Measurements from ENCODE around the gene NCAM2. TPM values are rescaled to one million over a fixed set of nuclear protein-coding genes. Genes with fewer than 3 reads are reported as not detected.

Gene NCAM2
- total and polyA plus RNA-seq, 5 donors from 2014 or later: not detected

DNA sequence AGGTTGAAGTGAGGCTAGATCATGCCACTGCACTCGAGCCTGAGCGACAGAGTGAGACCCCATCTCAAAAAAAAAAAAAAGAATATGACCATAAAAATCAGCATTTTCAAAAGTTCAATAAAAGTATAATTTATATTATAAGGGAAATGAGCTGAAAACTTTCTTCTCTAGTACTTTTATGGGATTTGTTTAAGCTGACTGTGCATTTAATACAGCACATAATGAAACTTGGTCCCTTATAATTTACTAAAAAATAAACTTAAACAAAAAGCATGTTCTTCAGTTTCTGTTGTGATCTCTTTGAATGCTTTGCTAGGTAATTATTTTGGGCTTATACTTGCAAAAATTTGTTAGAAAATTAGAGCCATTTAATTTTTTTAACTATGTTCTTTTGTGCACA lies 77.8 kb downstream of the NCAM2 start:
- Mint-ChIP-seq H3K4me3 (no peak overlapping the region), H3K36me3 (no peaks in the 10 kb centered on the region), H3K27me3 (no peaks in the 10 kb centered on the region), H3K4me1 (no peaks in the 10 kb centered on the region), H3K27ac (no peak overlapping the region), H3K9me3 (peaks cover 5 to 11% (median 7%) of the 10 kb centered on the region in 7 donors)
- Histone ChIP-seq H3K27ac (ENCODE audit: insufficient read depth, low read length, poor library complexity, severe bottlenecking) (no peak overlapping the region), H3K36me3 (ENCODE audit: control insufficient read depth, insufficient read depth, low read length) (no peaks in the 10 kb centered on the region), H3K27me3 (ENCODE audit: control insufficient read depth, insufficient read depth, low read length) (no peaks in the 10 kb centered on the region), H3K9me3 (ENCODE audit: control insufficient read depth in 2 of 2, low read length in 2 of 2) (peaks cover 0 to 6% of the 10 kb centered on the region in 2 experiments), H3K4me1 (ENCODE audit: control insufficient read depth, insufficient read depth, low read length, poor library complexity, severe bottlenecking) (no peaks in the 10 kb centered on the region), H3K4me3 (ENCODE audit: low read depth, low read length) (no peak overlapping the region)
- DNase-seq: no peak
- no peak for ATAC-seq (ENCODE audit: low read depth in 2 of 2)

DNA sequence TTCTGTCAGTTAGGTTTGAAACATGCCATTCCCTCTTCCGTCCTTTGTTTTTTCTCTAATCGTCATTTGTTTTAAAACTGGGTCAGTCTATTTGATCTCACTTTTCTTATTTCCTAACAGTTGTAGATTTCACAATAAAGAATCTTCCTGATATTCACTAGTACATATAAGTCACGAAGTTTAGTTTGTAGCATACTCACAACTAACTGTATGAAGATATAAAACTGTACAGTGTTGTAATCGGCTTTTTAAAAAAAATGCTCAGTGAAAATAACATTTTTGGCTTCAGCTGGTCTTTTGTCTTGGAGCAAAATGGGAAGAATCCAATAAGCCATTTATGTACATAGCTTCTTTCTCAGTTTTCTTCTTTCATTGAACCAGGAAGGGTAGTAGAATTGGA lies 78.3 kb downstream of the NCAM2 start:
- peaks cover 3 to 11% (median 7%) of the 10 kb centered on the region in 7 donors for H3K9me3 Mint-ChIP-seq
- peaks cover 0 to 6% of the 10 kb centered on the region in 2 experiments for H3K9me3 ChIP-seq (ENCODE audit: control insufficient read depth in 2 of 2, low read length in 2 of 2)
- H3K4me3 Mint-ChIP-seq: no peak overlapping the region
- H3K4me1 Mint-ChIP-seq: no peaks in the 10 kb centered on the region
- no peaks in the 10 kb centered on the region for H3K27me3 Mint-ChIP-seq
- no peaks in the 10 kb centered on the region for H3K27me3 ChIP-seq (ENCODE audit: control insufficient read depth, insufficient read depth, low read length)
- H3K36me3 ChIP-seq (ENCODE audit: control insufficient read depth, insufficient read depth, low read length): no peaks in the 10 kb centered on the region
- no peaks in the 10 kb centered on the region for H3K4me1 ChIP-seq (ENCODE audit: control insufficient read depth, insufficient read depth, low read length, poor library complexity, severe bottlenecking)
- DNase-seq (no peak), ATAC-seq (ENCODE audit: low read depth in 2 of 2) (no peak)
- H3K4me3 ChIP-seq (ENCODE audit: low read depth, low read length): no peak overlapping the region
- H3K27ac Mint-ChIP-seq: no peak overlapping the region
- no peaks in the 10 kb centered on the region for H3K36me3 Mint-ChIP-seq
- H3K27ac ChIP-seq (ENCODE audit: insufficient read depth, low read length, poor library complexity, severe bottlenecking): no peak overlapping the region

DNA sequence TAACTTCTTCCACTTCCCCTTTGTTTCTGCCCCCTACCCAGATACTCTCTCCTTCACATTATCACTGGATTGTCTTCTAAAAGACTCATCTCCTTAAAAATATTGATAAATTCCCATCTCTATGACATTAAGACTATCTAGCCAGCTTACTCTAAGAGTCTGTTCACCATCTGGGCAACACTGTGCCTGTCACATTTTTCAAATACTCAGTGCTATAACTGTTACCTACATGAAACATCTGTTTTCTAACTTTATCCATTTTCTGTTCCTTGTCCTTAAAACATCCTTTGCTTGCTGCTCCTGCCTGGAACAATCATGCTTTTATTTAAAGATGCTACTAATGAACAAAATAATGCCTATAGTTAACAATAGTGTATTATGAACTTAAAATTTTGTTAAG lies 81.4 kb downstream of the NCAM2 start:
- Histone ChIP-seq H3K27ac (ENCODE audit: insufficient read depth, low read length, poor library complexity, severe bottlenecking) (no peak overlapping the region), H3K9me3 (ENCODE audit: control insufficient read depth in 2 of 2, low read length in 2 of 2) (no peaks in the 10 kb centered on the region), H3K4me3 (ENCODE audit: low read depth, low read length) (no peak overlapping the region), H3K27me3 (ENCODE audit: control insufficient read depth, insufficient read depth, low read length) (no peaks in the 10 kb centered on the region), H3K36me3 (ENCODE audit: control insufficient read depth, insufficient read depth, low read length) (no peaks in the 10 kb centered on the region), H3K4me1 (ENCODE audit: control insufficient read depth, insufficient read depth, low read length, poor library complexity, severe bottlenecking) (no peaks in the 10 kb centered on the region)
- no peak overlapping the region for H3K27ac Mint-ChIP-seq
- no peaks in the 10 kb centered on the region for H3K36me3 Mint-ChIP-seq
- no peaks in the 10 kb centered on the region for H3K4me1 Mint-ChIP-seq
- H3K27me3 Mint-ChIP-seq: no peaks in the 10 kb centered on the region
- no peak overlapping the region for H3K4me3 Mint-ChIP-seq
- no peak for ATAC-seq (ENCODE audit: low read depth in 2 of 2)
- no peak for DNase-seq
- peaks cover 6 to 16% (median 11%) of the 10 kb centered on the region in 7 donors for H3K9me3 Mint-ChIP-seq

DNA sequence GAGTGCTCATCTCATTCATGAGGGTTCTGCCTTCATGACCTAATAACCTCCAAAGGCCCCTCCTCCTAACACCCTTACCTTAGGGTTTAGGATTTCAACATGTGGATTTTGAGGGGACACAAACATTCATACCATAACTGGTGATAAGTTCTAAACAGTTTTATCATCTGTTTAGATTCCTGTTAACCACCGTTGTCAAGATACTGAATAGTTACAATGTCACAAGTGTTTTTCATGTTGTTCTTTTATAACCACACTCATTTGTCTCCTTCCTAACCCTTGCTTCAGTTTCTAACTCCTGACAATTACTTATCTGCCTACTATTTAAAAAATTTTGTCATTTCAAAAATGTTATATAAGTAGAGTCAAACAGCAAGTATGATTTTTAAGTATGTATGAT lies 86.0 kb downstream of the NCAM2 start:
- no peak for ATAC-seq (ENCODE audit: low read depth in 2 of 2)

DNA sequence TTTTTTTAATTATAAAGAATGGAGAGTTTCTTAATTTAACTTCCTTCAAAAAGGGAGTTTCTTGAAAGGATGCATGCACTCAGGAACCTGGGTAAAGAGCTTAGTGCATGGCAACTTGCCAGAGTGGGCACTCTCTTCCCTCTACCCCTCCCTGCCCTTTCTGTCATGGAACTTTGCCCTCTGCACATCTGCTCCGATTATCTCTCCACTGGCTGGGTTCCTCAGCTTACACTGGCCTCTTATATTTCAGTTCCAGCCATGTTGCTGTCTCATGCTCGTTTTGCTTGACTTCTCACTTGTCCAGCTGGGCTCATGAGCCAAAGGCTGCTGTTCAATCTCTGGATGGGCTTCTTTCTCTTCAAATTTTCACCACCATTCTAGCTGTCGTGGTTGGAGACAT lies 87.0 kb downstream of the NCAM2 start:
- no peaks in the 10 kb centered on the region for H3K9me3 ChIP-seq (ENCODE audit: control insufficient read depth in 2 of 2, low read length in 2 of 2)
- H3K27ac ChIP-seq (ENCODE audit: insufficient read depth, low read length, poor library complexity, severe bottlenecking): no peak overlapping the region
- Mint-ChIP-seq H3K27me3 (no peaks in the 10 kb centered on the region), H3K4me1 (no peaks in the 10 kb centered on the region), H3K9me3 (peaks cover 5 to 15% (median 13%) of the 10 kb centered on the region in 7 donors), H3K36me3 (no peaks in the 10 kb centered on the region), H3K27ac (no peak overlapping the region), H3K4me3 (no peak overlapping the region)
- no peaks in the 10 kb centered on the region for H3K27me3 ChIP-seq (ENCODE audit: control insufficient read depth, insufficient read depth, low read length)
- DNase-seq: no peak
- H3K36me3 ChIP-seq (ENCODE audit: control insufficient read depth, insufficient read depth, low read length): no peaks in the 10 kb centered on the region
- no peak for ATAC-seq (ENCODE audit: low read depth in 2 of 2)
- H3K4me1 ChIP-seq (ENCODE audit: control insufficient read depth, insufficient read depth, low read length, poor library complexity, severe bottlenecking): no peaks in the 10 kb centered on the region
- no peak overlapping the region for H3K4me3 ChIP-seq (ENCODE audit: low read depth, low read length)

More for the DNA sequence above, 86.0 kb downstream of the NCAM2 start:
- DNase-seq: no peak
- no peak overlapping the region for H3K4me3 Mint-ChIP-seq
- H3K36me3 ChIP-seq (ENCODE audit: control insufficient read depth, insufficient read depth, low read length): no peaks in the 10 kb centered on the region
- H3K27me3 ChIP-seq (ENCODE audit: control insufficient read depth, insufficient read depth, low read length): no peaks in the 10 kb centered on the region
- H3K4me1 ChIP-seq (ENCODE audit: control insufficient read depth, insufficient read depth, low read length, poor library complexity, severe bottlenecking): no peaks in the 10 kb centered on the region
- H3K27ac Mint-ChIP-seq: no peak overlapping the region
- H3K27ac ChIP-seq (ENCODE audit: insufficient read depth, low read length, poor library complexity, severe bottlenecking): no peak overlapping the region
- H3K9me3 Mint-ChIP-seq: peaks cover 9 to 18% (median 13%) of the 10 kb centered on the region in 7 donors
- H3K36me3 Mint-ChIP-seq: no peaks in the 10 kb centered on the region
- no peaks in the 10 kb centered on the region for H3K9me3 ChIP-seq (ENCODE audit: control insufficient read depth in 2 of 2, low read length in 2 of 2)
- H3K4me3 ChIP-seq (ENCODE audit: low read depth, low read length): no peak overlapping the region
- no peaks in the 10 kb centered on the region for H3K27me3 Mint-ChIP-seq
- H3K4me1 Mint-ChIP-seq: no peaks in the 10 kb centered on the region

DNA sequence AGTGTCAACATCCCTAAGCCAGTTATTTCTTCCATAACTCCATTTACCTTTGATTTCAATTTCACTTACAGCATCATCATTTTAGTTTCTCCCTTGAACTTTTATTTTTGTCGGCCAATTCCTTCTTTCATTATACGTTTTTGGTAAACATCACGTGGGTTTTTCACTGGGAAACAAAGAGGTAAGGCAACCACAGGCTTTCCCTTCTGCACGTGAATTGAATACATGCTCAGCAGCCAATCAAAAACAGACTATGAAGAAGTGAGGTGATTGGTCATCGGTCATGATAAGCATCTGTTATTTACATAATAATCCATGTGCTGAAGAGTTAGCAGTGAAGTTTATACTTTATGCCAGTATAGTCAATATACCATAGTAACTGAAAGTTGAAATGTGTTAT lies 98.7 kb downstream of the NCAM2 start:
- Mint-ChIP-seq H3K27me3 (no peaks in the 10 kb centered on the region), H3K4me3 (no peak overlapping the region)

DNA sequence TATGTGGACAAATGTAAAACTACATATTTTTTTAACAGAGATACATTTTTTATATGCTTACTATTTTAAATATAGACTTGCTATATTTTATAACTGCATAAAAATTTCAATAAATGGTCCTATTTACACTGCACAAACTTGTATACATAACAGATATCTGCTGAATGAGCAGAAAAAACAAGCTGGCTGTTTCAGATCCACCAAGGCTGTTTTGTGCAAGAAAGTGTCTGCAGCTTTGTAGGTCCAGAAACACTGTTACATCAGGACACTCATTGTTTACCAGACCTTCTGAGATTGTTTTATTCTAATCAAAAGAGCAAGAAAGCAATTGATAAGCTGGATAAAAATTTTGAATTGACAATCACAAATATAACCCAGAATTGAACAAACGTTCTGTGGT lies 99.3 kb downstream of the NCAM2 start:
- Histone ChIP-seq H3K9me3 (ENCODE audit: control insufficient read depth in 2 of 2, low read length in 2 of 2) (no peaks in the 10 kb centered on the region), H3K4me3 (ENCODE audit: low read depth, low read length) (no peak overlapping the region), H3K27ac (ENCODE audit: insufficient read depth, low read length, poor library complexity, severe bottlenecking) (no peak overlapping the region), H3K4me1 (ENCODE audit: control insufficient read depth, insufficient read depth, low read length, poor library complexity, severe bottlenecking) (no peaks in the 10 kb centered on the region), H3K27me3 (ENCODE audit: control insufficient read depth, insufficient read depth, low read length) (no peaks in the 10 kb centered on the region), H3K36me3 (ENCODE audit: control insufficient read depth, insufficient read depth, low read length) (no peaks in the 10 kb centered on the region)
- DNase-seq (no peak), ATAC-seq (ENCODE audit: low read depth in 2 of 2) (no peak)
- Mint-ChIP-seq H3K36me3 (no peaks in the 10 kb centered on the region), H3K4me1 (no peaks in the 10 kb centered on the region), H3K9me3 (peaks cover 0 to 4% (median 2%) of the 10 kb centered on the region in 7 donors), H3K27me3 (no peaks in the 10 kb centered on the region), H3K4me3 (no peak overlapping the region), H3K27ac (no peak overlapping the region)

More for the DNA sequence above, 98.7 kb downstream of the NCAM2 start:
- Histone ChIP-seq H3K9me3 (ENCODE audit: control insufficient read depth in 2 of 2, low read length in 2 of 2) (no peaks in the 10 kb centered on the region), H3K27ac (ENCODE audit: insufficient read depth, low read length, poor library complexity, severe bottlenecking) (no peak overlapping the region), H3K4me1 (ENCODE audit: control insufficient read depth, insufficient read depth, low read length, poor library complexity, severe bottlenecking) (no peaks in the 10 kb centered on the region), H3K36me3 (ENCODE audit: control insufficient read depth, insufficient read depth, low read length) (no peaks in the 10 kb centered on the region), H3K4me3 (ENCODE audit: low read depth, low read length) (no peak overlapping the region), H3K27me3 (ENCODE audit: control insufficient read depth, insufficient read depth, low read length) (no peaks in the 10 kb centered on the region)
- ATAC-seq (ENCODE audit: low read depth in 2 of 2) (no peak), DNase-seq (no peak)
- no peaks in the 10 kb centered on the region for H3K36me3 Mint-ChIP-seq
- H3K9me3 Mint-ChIP-seq: peaks cover 0 to 4% (median 2%) of the 10 kb centered on the region in 7 donors
- no peak overlapping the region for H3K27ac Mint-ChIP-seq
- H3K4me1 Mint-ChIP-seq: no peaks in the 10 kb centered on the region

DNA sequence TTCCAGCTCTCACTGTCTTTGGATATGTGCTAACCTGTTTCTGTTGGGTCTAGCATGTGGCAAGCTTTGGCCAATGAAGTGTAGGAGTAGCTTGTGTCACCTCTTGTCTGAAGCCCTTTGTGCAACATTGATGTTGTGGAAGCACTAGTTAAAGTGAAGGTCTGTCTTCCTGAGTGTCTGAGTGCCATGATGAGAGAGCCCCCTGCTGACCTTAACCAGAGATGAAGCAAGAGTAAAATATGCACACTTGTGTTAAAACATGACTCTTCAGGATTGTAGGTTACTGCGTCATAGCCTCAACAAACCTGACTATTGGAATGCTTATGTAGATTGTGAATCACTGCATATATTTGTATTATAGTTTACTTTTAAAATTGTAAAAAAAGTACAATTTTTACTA lies 103.7 kb downstream of the NCAM2 start:
- H3K4me1 ChIP-seq (ENCODE audit: control insufficient read depth, insufficient read depth, low read length, poor library complexity, severe bottlenecking): no peaks in the 10 kb centered on the region
- Mint-ChIP-seq H3K36me3 (no peaks in the 10 kb centered on the region), H3K27ac (no peak overlapping the region), H3K4me3 (no peak overlapping the region), H3K4me1 (no peaks in the 10 kb centered on the region), H3K27me3 (no peaks in the 10 kb centered on the region), H3K9me3 (peaks cover 0 to 5% (median 2%) of the 10 kb centered on the region in 7 donors)
- H3K4me3 ChIP-seq (ENCODE audit: low read depth, low read length): no peak overlapping the region
- H3K9me3 ChIP-seq (ENCODE audit: control insufficient read depth in 2 of 2, low read length in 2 of 2): no peaks in the 10 kb centered on the region
- DNase-seq (no peak), ATAC-seq (ENCODE audit: low read depth in 2 of 2) (no peak)
- no peak overlapping the region for H3K27ac ChIP-seq (ENCODE audit: insufficient read depth, low read length, poor library complexity, severe bottlenecking)
- no peaks in the 10 kb centered on the region for H3K36me3 ChIP-seq (ENCODE audit: control insufficient read depth, insufficient read depth, low read length)
- no peaks in the 10 kb centered on the region for H3K27me3 ChIP-seq (ENCODE audit: control insufficient read depth, insufficient read depth, low read length)
